ENCODE data around the gene PAN3. TPM values are rescaled to one million over a fixed set of nuclear protein-coding genes. Genes with fewer than 3 reads are reported as not detected.

PAN3 gene
- total and polyA plus RNA-seq, 2 of the 8 experiments (the other 6 are each of a cell fraction or from before 2014, with no cell fraction given), result 12.7 to 39.3 TPM

GRCh38 chr13:28219408-28220099 is 81.2 kb downstream of the PAN3 start (continued):
- TF ChIP-seq SIX5 (IDR thresholded peaks at IDR 0.05; ENCODE audit: low read depth, low read length) (no peak), ASH2L (IDR thresholded peaks at IDR 0.05; ENCODE audit: low read length) (no peak), JUND (IDR thresholded peaks at IDR 0.05; ENCODE audit: low read length) (no peak), GABPA (IDR thresholded peaks at IDR 0.05; ENCODE audit: borderline replicate concordance, insufficient read depth, low read length) (no peak), RNF2 (IDR thresholded peaks at IDR 0.05; ENCODE audit: borderline replicate concordance, low read depth, low read length, missing control alignments, poor library complexity, severe bottlenecking) (no peak), ATF3 (IDR thresholded peaks at IDR 0.05; ENCODE audit: insufficient read depth, low read depth, low read length) (no peak)
